ENCODE results near the gene PPA2.

The PPA2 gene

DNA sequence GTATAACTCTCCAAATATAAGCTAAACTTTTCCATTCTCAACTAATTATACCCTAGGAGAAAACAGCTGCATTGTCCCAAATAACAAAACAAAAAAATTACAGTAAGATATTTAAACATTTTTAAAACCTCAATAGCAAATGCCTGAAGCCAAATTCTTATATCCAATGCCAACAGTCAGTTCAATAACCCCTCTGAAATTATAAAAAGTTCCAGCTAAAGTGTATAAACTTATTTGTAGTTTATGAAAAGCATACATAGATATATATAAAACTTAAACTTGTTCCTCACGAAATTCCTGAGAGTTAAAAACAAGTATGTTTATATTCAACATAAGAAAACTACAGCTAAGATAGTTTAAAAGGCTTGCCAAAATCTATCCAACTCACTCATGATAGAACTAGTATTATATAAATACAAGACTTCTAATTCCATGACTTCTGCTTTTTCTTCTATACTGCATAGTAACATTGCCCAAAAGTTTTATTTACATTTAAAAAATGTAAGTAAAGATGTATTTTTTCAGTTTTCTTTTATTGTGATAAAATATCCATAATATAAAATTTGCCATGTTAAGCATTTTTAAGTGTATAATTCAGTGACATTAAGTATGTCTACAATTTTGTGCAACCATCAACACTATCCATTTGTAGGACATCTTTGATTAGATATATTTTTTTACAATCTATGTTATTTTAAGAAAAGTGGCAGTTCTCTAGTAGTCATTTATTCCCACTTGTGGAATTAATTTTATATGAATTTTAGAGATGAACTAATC lies 72.8 kb downstream of the PPA2 start:
- TF ChIP-seq ZNF311 (tag by site-specific recombination; IDR thresholded peaks at IDR 0.05; ENCODE audit: borderline replicate concordance), result no peak
- TF ChIP-seq, protein P1, sequence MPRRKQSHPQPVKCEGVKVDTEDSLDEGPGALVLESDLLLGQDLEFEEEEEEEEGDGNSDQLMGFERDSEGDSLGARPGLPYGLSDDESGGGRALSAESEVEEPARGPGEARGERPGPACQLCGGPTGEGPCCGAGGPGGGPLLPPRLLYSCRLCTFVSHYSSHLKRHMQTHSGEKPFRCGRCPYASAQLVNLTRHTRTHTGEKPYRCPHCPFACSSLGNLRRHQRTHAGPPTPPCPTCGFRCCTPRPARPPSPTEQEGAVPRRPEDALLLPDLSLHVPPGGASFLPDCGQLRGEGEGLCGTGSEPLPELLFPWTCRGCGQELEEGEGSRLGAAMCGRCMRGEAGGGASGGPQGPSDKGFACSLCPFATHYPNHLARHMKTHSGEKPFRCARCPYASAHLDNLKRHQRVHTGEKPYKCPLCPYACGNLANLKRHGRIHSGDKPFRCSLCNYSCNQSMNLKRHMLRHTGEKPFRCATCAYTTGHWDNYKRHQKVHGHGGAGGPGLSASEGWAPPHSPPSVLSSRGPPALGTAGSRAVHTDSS (tag by site-specific recombination; IDR thresholded peaks at IDR 0.05), result no peak
- no peak for TF ChIP-seq ZBTB1 (tag by site-specific recombination; IDR thresholded peaks at IDR 0.05)
- TF ChIP-seq KLF1 (tag by site-specific recombination; IDR thresholded peaks at IDR 0.05), result no peak
- TF ChIP-seq ZNF211 (tag by site-specific recombination; IDR thresholded peaks at IDR 0.05; ENCODE audit: low read depth), result no peak
- TF ChIP-seq YY1 (tag by site-specific recombination; IDR thresholded peaks at IDR 0.05), result no peak
- no peak for TF ChIP-seq SCRT2 (tag by site-specific recombination; IDR thresholded peaks at IDR 0.05)
- no peak for TF ChIP-seq ZXDB (tag by site-specific recombination; IDR thresholded peaks at IDR 0.05)
- TF ChIP-seq GLI2 (tag by site-specific recombination; IDR thresholded peaks at IDR 0.05; ENCODE audit: borderline replicate concordance, low read depth), result no peak
- TF ChIP-seq ZNF366 (tag by site-specific recombination; conservative IDR thresholded peaks at IDR 0.05), result no peak
- CTCF ChIA-PET, result no interaction called here
- POLR2A ChIA-PET, result no interaction called here
- Histone ChIP-seq H3K36me3 (ENCODE audit: control insufficient read depth in 2 of 2, insufficient read depth in 1 of 2, low read length in 2 of 2) (peaks cover 0 to 3% of the 10 kb centered on the region in 2 experiments; a peak in 1 of 3 replicates), H3K4me3 (ENCODE audit: low read depth, low read length) (no peak overlapping the region), H3K27ac (ENCODE audit: extremely low read depth, low read depth, low read length) (no peak overlapping the region), H3K9me3 (ENCODE audit: control insufficient read depth, insufficient read depth, low read depth, low read length) (no peaks in the 10 kb centered on the region), H3K4me1 (ENCODE audit: control insufficient read depth, insufficient read depth, low read length) (no peaks in the 10 kb centered on the region)

DNA sequence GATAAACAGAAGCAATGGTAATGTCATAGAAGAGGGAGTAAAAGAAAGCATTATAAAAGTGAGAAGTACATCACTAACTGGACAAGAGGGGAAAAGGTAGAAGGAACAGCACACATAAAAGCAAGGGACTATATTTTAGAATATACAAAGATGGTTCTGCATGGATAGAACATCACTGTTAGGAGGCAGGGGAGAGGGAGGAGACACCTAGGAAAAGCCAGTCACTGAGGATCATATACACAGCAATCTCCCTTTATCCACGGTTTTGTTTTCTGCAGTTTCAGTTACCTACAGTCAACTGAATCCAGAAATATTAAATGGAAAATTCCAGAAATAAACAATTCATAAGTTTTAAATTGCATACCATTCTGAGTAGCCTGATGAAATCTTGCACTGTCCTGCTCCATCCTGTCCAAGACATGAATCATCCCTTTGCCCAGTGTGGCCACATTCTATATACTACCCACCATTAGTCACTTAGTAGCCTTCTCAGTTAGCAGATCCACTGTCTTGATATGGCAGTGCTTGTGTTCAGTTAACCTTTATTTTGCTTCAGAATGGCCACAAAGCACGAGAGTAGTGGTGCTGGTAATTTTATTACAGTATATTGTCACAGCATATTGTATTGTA lies 74.2 kb downstream of the PPA2 start:
- CTCF ChIA-PET, result no interaction called here
- POLR2A ChIA-PET, result no interaction called here
- Histone ChIP-seq H3K36me3 (ENCODE audit: control insufficient read depth in 2 of 2, insufficient read depth in 1 of 2, low read length in 2 of 2) (no peaks in the 10 kb centered on the region), H3K4me3 (ENCODE audit: low read depth, low read length) (no peak overlapping the region), H3K9me3 (ENCODE audit: control insufficient read depth, insufficient read depth, low read depth, low read length) (no peaks in the 10 kb centered on the region), H3K4me1 (ENCODE audit: control insufficient read depth, insufficient read depth, low read length) (no peaks in the 10 kb centered on the region), H3K27ac (ENCODE audit: extremely low read depth, low read depth, low read length) (no peak overlapping the region)
- no peak for TF ChIP-seq ZNF585B (tag by site-specific recombination; IDR thresholded peaks at IDR 0.05)
- no peak for TF ChIP-seq ZNF16 (tag by site-specific recombination; IDR thresholded peaks at IDR 0.05; ENCODE audit: low read depth)
- TF ChIP-seq ZFP41 (tag by site-specific recombination; IDR thresholded peaks at IDR 0.05; ENCODE audit: borderline replicate concordance), result no peak
- no peak for TF ChIP-seq WT1 (tag by site-specific recombination; IDR thresholded peaks at IDR 0.05)
- TF ChIP-seq SCRT1 (tag by site-specific recombination; IDR thresholded peaks at IDR 0.05; ENCODE audit: borderline replicate concordance), result no peak
- no peak for TF ChIP-seq ZFP69B (tag by site-specific recombination; IDR thresholded peaks at IDR 0.05)
- TF ChIP-seq ZNF571 (tag by site-specific recombination; IDR thresholded peaks at IDR 0.05), result no peak
- TF ChIP-seq, protein P2, sequence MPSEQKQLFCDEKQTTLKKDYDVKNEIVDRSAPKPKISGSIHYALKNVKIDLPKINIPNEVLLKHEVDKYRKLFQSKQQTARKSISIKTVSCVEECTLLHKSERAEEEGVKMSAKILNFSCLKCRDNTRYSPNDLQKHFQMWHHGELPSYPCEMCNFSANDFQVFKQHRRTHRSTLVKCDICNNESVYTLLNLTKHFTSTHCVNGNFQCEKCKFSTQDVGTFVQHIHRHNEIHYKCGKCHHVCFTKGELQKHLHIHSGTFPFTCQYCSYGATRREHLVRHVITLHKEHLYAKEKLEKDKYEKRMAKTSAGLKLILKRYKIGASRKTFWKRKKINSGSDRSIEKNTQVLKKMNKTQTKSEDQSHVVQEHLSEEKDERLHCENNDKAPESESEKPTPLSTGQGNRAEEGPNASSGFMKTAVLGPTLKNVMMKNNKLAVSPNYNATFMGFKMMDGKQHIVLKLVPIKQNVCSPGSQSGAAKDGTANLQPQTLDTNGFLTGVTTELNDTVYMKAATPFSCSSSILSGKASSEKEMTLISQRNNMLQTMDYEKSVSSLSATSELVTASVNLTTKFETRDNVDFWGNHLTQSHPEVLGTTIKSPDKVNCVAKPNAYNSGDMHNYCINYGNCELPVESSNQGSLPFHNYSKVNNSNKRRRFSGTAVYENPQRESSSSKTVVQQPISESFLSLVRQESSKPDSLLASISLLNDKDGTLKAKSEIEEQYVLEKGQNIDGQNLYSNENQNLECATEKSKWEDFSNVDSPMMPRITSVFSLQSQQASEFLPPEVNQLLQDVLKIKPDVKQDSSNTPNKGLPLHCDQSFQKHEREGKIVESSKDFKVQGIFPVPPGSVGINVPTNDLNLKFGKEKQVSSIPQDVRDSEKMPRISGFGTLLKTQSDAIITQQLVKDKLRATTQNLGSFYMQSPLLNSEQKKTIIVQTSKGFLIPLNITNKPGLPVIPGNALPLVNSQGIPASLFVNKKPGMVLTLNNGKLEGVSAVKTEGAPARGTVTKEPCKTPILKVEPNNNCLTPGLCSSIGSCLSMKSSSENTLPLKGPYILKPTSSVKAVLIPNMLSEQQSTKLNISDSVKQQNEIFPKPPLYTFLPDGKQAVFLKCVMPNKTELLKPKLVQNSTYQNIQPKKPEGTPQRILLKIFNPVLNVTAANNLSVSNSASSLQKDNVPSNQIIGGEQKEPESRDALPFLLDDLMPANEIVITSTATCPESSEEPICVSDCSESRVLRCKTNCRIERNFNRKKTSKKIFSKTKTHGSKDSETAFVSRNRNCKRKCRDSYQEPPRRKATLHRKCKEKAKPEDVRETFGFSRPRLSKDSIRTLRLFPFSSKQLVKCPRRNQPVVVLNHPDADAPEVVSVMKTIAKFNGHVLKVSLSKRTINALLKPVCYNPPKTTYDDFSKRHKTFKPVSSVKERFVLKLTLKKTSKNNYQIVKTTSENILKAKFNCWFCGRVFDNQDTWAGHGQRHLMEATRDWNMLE (tag by site-specific recombination; conservative IDR thresholded peaks at IDR 0.05; ENCODE audit: low read depth), result no peak
- TF ChIP-seq ZNF426 (tag by site-specific recombination; IDR thresholded peaks at IDR 0.05), result no peak
- no peak for TF ChIP-seq ZNF211 (tag by site-specific recombination; IDR thresholded peaks at IDR 0.05; ENCODE audit: low read depth)
- no peak for TF ChIP-seq ZNF221 (tag by site-specific recombination; IDR thresholded peaks at IDR 0.05; ENCODE audit: borderline replicate concordance)
- TF ChIP-seq SCRT2 (tag by site-specific recombination; IDR thresholded peaks at IDR 0.05), result no peak
- no peak for TF ChIP-seq ZBTB17 (tag by site-specific recombination; IDR thresholded peaks at IDR 0.05)
- TF ChIP-seq PRDM1 (tag by site-specific recombination; IDR thresholded peaks at IDR 0.05), result no peak
